Tongue (tissue), 2 donors: ENCODE measurements around the gene TROAP. TPM values are rescaled to one million over a fixed set of nuclear protein-coding genes. Genes with fewer than 3 reads are reported as not detected.
"Not testable (repeated sequence)": the region's sequence is repeated elsewhere in the genome, so short reads cannot be mapped to it uniquely, and the experiment has no call there.

Experiments
- DNase-seq: peaks from one replicate; pipeline ENCODE4 v3.0.0-alpha.2; 2015
- total RNA-seq: library from RNA; depleted of rRNA; stranded (reverse); fragments of >200 nt; gene quantifications from one replicate; pipeline ENCODE4 v1.2.3, GENCODE V29; 2014

The TROAP gene
- total RNA-seq, 1 donor from 2014 or later = 7.7 TPM

DNA sequence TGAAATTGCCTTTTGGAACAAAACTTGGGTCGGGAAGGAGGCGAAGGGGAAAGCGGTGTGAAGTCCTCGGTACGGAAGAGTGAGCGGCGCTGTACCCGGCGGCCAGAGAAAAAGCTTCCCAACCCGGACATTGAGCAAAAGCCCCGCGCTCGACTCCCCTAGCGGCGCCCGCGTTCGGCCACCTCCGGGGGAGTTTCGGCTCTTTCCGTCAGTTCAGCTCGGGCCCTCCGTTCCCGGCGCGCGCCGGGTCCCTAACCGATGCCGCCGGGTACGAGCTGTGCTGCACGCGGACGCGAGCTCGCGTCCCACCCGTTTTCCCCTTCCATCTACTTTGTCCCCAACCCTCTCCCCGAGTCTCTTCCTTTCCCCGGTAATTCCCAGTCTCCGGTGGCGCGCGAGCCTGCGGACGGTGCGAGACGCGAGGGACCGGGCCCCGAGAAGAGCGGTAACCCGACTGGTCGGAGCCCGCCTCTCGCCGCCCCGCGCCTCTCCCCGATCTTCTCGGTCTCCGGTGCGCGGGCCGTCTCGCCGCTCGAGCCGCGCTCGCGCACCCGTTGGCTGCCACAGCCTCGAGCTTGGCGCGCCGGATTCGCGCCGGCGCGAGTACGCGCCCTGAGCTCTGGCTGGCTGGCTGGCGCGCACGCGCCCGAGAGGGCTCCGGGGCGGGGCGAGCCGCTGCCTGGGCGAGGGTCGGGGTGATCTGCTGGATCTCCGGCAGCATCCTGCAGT, 43.8 kb downstream of the TROAP start:
- DNase-seq = peak; percentile 98

DNA sequence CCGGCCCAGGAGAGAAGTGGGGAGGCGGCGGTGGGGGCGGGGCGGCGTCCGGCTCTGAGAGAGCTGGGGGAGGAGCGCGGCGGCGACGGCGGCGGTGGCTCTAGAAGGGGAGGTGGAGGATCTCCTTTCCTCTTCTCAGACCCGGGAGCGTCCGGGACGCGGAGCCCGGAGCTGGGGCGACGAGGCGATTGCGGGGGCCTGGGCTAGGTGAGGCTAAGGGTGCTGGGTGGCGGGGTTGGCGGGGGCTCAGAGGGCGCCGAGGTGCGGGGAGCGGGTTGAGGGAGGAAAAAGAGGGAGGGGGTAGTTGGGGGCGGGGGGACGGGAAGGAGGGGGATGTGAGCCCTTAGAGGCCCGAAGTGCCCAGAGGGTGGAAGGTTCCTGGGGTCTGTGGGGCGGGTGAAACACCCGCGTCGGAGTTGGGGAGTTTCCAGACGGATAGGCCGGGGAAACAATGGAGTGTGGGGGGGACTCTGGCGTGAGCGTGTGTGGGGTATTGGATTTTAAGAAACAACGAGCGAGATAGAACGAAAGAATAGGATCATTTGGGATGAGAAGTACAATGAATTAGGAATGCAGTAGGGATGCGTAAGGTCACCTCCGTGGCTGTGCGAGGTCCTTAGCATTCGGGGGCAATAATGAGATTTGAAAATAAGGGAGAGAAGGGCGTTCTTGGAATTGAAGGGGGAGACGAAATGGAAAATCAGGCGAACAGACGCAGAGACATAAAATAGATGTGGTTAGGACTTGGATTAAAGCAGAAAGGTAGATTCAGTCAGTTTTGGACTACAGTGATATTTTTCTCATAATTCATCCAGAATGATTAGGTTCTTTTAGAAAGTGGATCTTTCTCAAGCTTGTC, 44.6 kb downstream of the TROAP start, which contains the start of gene SPATS2:
SPATS2 (plus strand) TSS at position 82 of the 859 bp plus-strand sequence. CDS start 93,551 bp downstream, outside the sequence.
- DNase-seq = peak; percentile 64

DNA sequence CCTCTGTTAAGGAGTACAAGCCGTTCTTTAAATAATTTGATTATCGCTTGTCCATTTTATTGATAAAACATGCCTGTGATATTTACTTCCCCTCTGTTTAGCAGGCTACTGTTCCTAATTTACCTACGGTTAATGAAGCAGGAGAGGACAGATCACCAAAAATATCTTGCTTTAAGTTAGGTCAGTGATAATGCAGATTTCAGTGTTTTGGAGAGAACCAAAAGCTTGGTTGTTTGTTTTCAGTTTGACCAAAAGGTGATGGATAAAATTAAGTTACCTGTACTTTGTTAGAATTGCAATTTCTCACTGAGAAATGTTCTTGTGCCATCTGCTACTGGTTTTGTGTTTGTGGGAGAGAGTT, 45.2 kb downstream of the TROAP start:
- DNase-seq = no peak

DNA sequence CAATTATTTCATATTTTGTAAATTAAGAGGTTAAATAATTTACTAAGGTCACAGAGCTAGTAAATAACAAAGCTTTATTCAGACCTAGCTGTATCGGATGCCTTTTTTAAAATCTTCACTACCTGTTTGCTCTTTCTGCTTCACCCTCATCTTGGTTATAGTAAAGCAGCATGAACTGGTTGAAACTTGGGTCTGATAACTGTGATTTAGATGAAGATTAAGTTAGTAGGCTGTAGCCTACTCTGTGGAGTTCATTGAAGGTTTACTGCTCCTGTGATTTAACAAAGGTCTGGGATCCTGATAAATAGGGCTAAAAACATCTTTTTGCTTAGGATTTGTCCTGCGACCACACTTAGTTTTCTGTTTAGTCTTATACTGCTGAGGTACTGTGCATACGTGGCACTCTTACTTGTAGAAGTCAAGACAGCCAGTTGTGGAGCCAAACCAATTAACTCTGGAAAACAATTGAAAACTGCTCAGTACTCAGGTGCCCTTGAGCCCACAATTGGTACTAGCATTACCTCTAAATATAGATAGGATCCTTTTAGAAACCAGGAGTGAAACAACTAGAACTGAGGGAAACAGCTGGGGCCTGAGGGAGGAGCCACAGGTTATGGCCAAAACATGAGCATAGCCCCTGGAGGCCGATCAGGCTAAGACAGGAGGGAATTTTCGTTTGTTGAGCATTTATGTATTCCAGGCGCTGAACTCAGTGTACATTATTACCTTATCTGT, 46.5 kb downstream of the TROAP start:
- DNase-seq = peak; percentile 56

DNA sequence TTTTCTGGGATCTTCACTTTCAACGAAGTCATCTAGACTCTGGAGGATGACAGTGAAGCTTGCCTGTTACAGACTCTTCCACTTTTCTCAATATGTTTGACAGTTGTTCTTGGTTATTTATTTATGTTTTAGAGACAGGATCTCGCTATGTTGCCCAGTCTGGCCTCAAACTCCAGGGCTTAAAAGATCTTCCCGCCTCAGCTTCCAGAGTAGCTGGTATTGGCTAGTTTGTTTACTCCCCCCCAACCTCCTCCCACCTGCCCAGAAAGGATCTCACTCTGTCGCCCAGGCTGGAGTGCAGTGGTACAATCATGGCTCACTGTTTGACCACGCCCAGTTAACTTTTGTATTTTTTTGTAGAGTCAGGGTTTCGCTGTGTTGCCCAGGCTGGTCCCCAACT, 47.5 kb downstream of the TROAP start:
- no peak for DNase-seq

DNA sequence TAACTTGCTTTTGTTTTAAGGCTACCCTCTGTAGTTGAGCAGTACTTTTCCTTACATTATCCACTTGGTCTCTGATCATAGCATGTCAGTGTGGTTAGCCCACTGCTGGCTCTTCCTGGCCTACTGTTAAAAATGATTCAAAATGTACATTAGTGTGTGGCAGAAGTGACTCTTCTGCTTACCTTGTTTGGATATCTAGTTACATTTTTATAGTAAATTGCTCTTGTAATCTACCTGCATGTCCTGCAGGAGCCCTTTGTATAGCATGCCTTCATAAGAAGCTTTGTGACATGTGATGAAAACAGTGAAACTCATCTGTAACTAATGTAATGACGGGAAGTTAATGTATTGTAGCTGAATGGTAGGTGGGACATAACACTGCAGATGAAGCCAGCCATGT, 52.4 kb downstream of the TROAP start:
- DNase-seq = no peak

DNA sequence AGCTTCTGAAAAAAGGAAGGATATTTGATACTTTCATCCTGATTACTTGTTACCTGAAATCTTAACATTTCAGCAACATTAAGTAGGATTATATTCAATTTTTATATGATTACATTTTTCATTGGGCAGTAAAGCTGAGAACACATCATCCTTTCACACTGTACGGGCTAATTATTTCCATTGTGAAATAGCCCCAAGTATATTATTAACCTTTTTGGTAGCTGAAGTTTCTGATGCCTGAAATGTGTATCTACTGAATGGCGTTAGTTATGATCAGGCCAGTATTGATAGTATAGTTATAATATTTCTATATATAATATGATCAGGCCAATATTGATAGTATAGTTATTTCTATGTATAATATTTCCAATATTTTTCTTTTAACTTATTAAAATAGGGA, 54.3 kb downstream of the TROAP start:
- no peak for DNase-seq

DNA sequence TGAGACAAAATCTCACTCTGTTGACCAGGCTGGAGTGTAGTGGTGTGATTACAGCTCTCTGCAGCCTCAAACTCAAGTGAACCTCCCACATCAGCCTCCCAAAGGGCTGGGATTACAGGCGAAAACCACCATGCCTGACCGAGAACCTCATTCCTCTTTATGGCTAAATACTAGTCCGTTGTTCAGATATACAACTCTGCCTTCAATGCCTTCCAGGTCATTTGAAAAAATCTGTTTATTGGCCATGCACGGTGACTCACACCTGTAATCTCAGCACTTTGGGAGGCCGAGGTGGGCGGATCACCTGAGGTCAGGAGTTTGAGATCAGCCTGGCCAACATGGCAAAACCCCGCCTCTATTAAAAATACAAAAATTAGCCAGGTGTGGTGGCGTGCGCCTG, 57.1 kb downstream of the TROAP start:
- not testable (repeated sequence) for DNase-seq

Other genes with a start within 250 kb of the TROAP start
- gene DHH, start 228.5 kb upstream of the TROAP start, total RNA-seq = 9.0 TPM
- 39.8 TPM for gene LMBR1L, start 212.4 kb upstream of the TROAP start, total RNA-seq
- 509 TPM for gene TUBA1B, start 191.9 kb upstream of the TROAP start, total RNA-seq
- 491 TPM for gene TUBA1A, start 134.2 kb upstream of the TROAP start, total RNA-seq
- 78.3 TPM for gene TUBA1C, start 58.2 kb upstream of the TROAP start, total RNA-seq
- 5.2 TPM for gene PRPH, start 28.1 kb upstream of the TROAP start, total RNA-seq
- gene C1QL4, start 13.9 kb downstream of the TROAP start, total RNA-seq = not detected
- gene DNAJC22, start 23.6 kb downstream of the TROAP start, total RNA-seq = not detected
- 28.7 TPM for gene SPATS2, start 44.2 kb downstream of the TROAP start, total RNA-seq
- gene KCNH3, start 215.8 kb downstream of the TROAP start, total RNA-seq = 2.3 TPM
- 51.8 TPM for gene MCRS1, start 244.9 kb downstream of the TROAP start, total RNA-seq